ENCODE measurements around the gene LDLRAD4. TPM values are rescaled to one million over a fixed set of nuclear protein-coding genes. Genes with fewer than 3 reads are reported as not detected.

LDLRAD4 gene
- total and polyA plus RNA-seq, 9 of the 15 experiments (the other 6 are each of a cell fraction or from before 2014, with no cell fraction given), result 0.01 TPM; not detected in 8

DNA sequence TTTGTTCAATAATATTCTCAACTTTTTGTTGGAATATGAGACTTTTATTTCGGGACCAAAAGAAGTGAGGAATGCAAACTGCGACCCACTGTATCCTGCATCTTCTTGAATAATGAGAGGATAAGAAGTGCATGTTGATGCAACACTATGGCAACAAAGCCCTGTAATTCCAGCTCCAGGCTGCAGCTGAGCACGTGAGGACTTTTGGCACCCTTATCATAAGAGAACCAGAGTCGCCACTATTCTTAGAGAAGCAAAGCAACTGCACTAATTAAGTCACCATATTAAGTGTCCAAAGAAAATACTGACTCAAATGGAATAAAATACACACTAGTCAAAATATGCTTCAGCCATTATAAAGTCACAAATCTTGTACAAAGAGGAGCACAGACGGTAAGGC lies 441.9 kb downstream of the LDLRAD4 start (continued):
- TF ChIP-seq ILK (tag; IDR thresholded peaks at IDR 0.05; ENCODE audit: borderline replicate concordance, low read depth), result no peak
- peak; percentile 51; the same call in 1 of the 2 replicates for TF ChIP-seq CEBPG (CRISPR knock-in tag; IDR thresholded peaks at IDR 0.05)
- peak in 1 of 2 experiments; percentile 81; a peak in 2 of 4 replicates for TF ChIP-seq CEBPG (tag; conservative IDR thresholded peaks at IDR 0.05 in 1 of 2, IDR thresholded peaks at IDR 0.05 in 1 of 2)

DNA sequence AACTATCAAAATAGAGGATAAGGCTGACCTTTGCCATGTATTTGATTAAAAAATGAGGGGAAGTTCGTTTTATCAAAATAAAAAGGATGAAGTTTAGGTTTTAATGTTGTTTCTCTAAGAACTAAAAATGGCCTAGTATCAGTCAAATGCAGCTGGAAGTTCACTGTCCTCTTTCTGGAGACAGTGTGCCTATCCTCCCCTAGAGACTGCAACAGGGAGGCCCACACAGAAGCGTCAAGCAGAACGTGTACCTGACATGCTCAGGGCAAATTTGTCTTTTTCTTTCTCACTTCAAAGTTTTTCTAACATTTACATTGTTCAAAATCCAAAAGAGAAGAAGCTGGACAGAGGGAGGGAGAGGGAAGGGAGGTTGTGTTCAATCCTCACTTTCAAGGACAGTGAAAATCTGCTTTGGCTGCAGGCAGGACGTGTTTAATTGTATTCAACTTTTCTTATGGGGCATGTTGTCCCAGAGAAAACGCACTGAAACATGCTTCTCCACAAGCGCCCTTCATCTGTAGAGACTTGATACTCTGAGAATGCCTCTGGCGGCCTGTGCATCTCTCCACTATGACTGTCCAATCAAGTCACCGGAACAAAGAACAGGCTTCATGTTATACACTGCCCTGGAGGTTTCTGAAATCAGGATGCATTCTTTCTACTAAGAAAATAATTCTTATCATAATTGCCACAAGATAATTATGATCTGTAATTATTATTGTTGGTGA lies 442.7 kb downstream of the LDLRAD4 start:
- ATAC-seq (peak; percentile 25; the same call in 1 of the 3 replicates), DNase-seq (ENCODE audit: extremely low read depth in 1 of 4, low spot score in 3 of 4) (no peak), FAIRE-seq (no peak)
- in situ Hi-C loops (cut with MboI) (no loop called here), intact Hi-C loops (cut with micrococcal nuclease) (loop anchor here (10.0 kb wide), 1 partner anchor 56 kb away; no protein-coding TSS in a partner anchor)
- H3K4me1 ChIP-seq (replicated peaks in 1 of 2; ENCODE audit: control insufficient read depth in 2 of 2, insufficient read depth in 2 of 2, low read length in 2 of 2), result no peaks in the 10 kb centered on the region
- no peaks in the 10 kb centered on the region for H3K79me2 ChIP-seq (ENCODE audit: control insufficient read depth, insufficient read depth, low read length)
- no peak overlapping the region for H3K4me3 ChIP-seq
- H3K9me3 ChIP-seq (replicated peaks; ENCODE audit: control insufficient read depth, insufficient read depth, low read depth, low read length), result no peaks in the 10 kb centered on the region
- H4K20me1 ChIP-seq (replicated peaks; ENCODE audit: control insufficient read depth, insufficient read depth, low read length), result no peaks in the 10 kb centered on the region
- no peak overlapping the region for H3K27ac ChIP-seq (ENCODE audit: extremely low read depth, low read depth, low read length)
- H3K4me2 ChIP-seq (ENCODE audit: insufficient read depth, low read length), result no peak overlapping the region
- no peak overlapping the region for H2AFZ ChIP-seq (ENCODE audit: low read depth, low read length)
- WGBS (ENCODE audit: insufficient coverage, low coverage, missing lambda C conversion rate), result 76% methylated on average over 8 of the region's 8 CpGs
- TF ChIP-seq NFE2L1 (tag; IDR thresholded peaks at IDR 0.05; ENCODE audit: borderline replicate concordance, low read depth) (no peak), RB1 (IDR thresholded peaks at IDR 0.05; ENCODE audit: low read depth) (no peak), GABPA (tag; conservative IDR thresholded peaks at IDR 0.05; ENCODE audit: low read depth) (no peak), SMARCE1 (IDR thresholded peaks at IDR 0.05) (no peak)
- ChIA-PET POLR2A (no interaction called here), CTCF (ENCODE audit: low intra/inter-chr PET ratio) (no interaction called here)
- H3K27me3 ChIP-seq (ENCODE audit: control insufficient read depth in 2 of 2, insufficient read depth in 2 of 2, low read length in 2 of 2), result no peaks in the 10 kb centered on the region
- H3K9me1 ChIP-seq (ENCODE audit: control insufficient read depth, insufficient read depth, low read length), result no peaks in the 10 kb centered on the region
- no peak overlapping the region for H3K9ac ChIP-seq (ENCODE audit: insufficient read depth in 1 of 2, low read depth in 2 of 2, low read length in 2 of 2)
- H3K36me3 ChIP-seq (ENCODE audit: control insufficient read depth, insufficient read depth, low read length), result peaks cover 34% of the 10 kb centered on the region
- BruUV-seq (replicated peaks), result no TSS peak

All from K562 (cell line).